Measurements from ENCODE around the gene TACR1. TPM values are rescaled to one million over a fixed set of nuclear protein-coding genes. Genes with fewer than 3 reads are reported as not detected.

The TACR1 gene
- total and polyA plus RNA-seq, 2 of the 4 experiments (the other 2 are of a cell fraction), result under 0.01 to 0.09 TPM

- Histone ChIP-seq H2BK15ac (ENCODE audit: low read depth, low read length) (peak overlapping the region; percentile 32; the same call in 1 of the 3 replicates), H3K18ac (ENCODE audit: low read depth, low read length) (no peak overlapping the region), H4K91ac (ENCODE audit: insufficient read depth, low read depth, low read length) (no peak overlapping the region), H2BK5ac (ENCODE audit: low read depth, low read length, poor library complexity, severe bottlenecking) (no peak overlapping the region), H3K9me1 (ENCODE audit: insufficient read depth, low read length) (peaks cover 9% of the 10 kb centered on the region; the same call in 1 of the 2 replicates), H3K4me1 (ENCODE audit: control insufficient read depth, insufficient read depth, low read length) (peaks cover 6% of the 10 kb centered on the region), H4K5ac (ENCODE audit: low read depth, low read length) (no peak overlapping the region), H2AFZ (replicated peaks; ENCODE audit: low read length, poor library complexity) (no peak overlapping the region), H3K27ac (ENCODE audit: insufficient read depth, low read length) (no peak overlapping the region), H3K79me1 (ENCODE audit: low read depth in 1 of 2, low read length in 2 of 2) (no peaks in the 10 kb centered on the region), H2BK120ac (ENCODE audit: low read depth, low read length) (no peak overlapping the region), H2AK9ac (replicated peaks; ENCODE audit: low read depth, low read length, poor library complexity) (no peak overlapping the region), H3K56ac (ENCODE audit: extremely low read depth, insufficient read depth, low read length) (no peak overlapping the region), H3K4ac (ENCODE audit: low read depth, low read length) (no peak overlapping the region), H3K4me3 (ENCODE audit: insufficient read depth, low read depth, low read length) (no peak overlapping the region), H3K23ac (ENCODE audit: low read depth, low read length) (no peak overlapping the region), H3K14ac (replicated peaks; ENCODE audit: low read depth, low read length) (no peak overlapping the region), H3K4me2 (ENCODE audit: low read depth, low read length) (no peak overlapping the region), H3K9ac (ENCODE audit: low read depth, low read length) (no peak overlapping the region), H2BK20ac (ENCODE audit: low read depth, low read length) (no peak overlapping the region), H4K8ac (ENCODE audit: low read depth in 2 of 2, low read length in 2 of 2) (no peak overlapping the region), H4K20me1 (ENCODE audit: insufficient read depth, low read length) (no peaks in the 10 kb centered on the region), H3K36me3 (ENCODE audit: control insufficient read depth, insufficient read depth, low read length) (no peaks in the 10 kb centered on the region), H3K27me3 (ENCODE audit: control insufficient read depth, insufficient read depth, low read length) (no peaks in the 10 kb centered on the region), H3K9me3 (ENCODE audit: control insufficient read depth, insufficient read depth, low read length) (no peaks in the 10 kb centered on the region), H2AK5ac (ENCODE audit: low read depth, low read length) (no peak overlapping the region)
- POLR2A ChIA-PET (ENCODE audit: unreplicated experiment), result no interaction called here
- intact Hi-C loops (cut with micrococcal nuclease), result no loop called here
- no TSS peak for BruUV-seq (replicated peaks)
- no peak for DNase-seq
- in situ Hi-C loops (cut with MboI; ENCODE audit: low sequenced_read_pairs), result no loop called here
- TF ChIP-seq MAFK (IDR thresholded peaks at IDR 0.05; ENCODE audit: low read depth, low read length) (no peak), CHD1 (IDR thresholded peaks at IDR 0.05; ENCODE audit: low read depth, low read length) (no peak), RFX5 (IDR thresholded peaks at IDR 0.05; ENCODE audit: low read depth, low read length) (no peak), BHLHE40 (IDR thresholded peaks at IDR 0.05; ENCODE audit: low read depth, low read length) (no peak), FOS (IDR thresholded peaks at IDR 0.05; ENCODE audit: low read depth, low read length) (no peak), SMC3 (IDR thresholded peaks at IDR 0.05; ENCODE audit: low read depth, low read length) (no peak), RAD21 (IDR thresholded peaks at IDR 0.05; ENCODE audit: low read length) (no peak), RCOR1 (IDR thresholded peaks at IDR 0.05; ENCODE audit: insufficient replicate concordance, low read length) (no peak), MXI1 (IDR thresholded peaks at IDR 0.05; ENCODE audit: borderline replicate concordance, low read depth, low read length) (no peak), CTCF (conservative IDR thresholded peaks at IDR 0.05; ENCODE audit: low read depth, low read length) (no peak), POLR2A (IDR thresholded peaks at IDR 0.05; ENCODE audit: low read depth, low read length) (no peak), NFE2L2 (IDR thresholded peaks at IDR 0.05; ENCODE audit: low read depth, low read length) (no peak), CEBPB (IDR thresholded peaks at IDR 0.05; ENCODE audit: low read depth, low read length) (no peak), MAZ (IDR thresholded peaks at IDR 0.05; ENCODE audit: borderline replicate concordance, low read depth, low read length) (no peak), USF2 (IDR thresholded peaks at IDR 0.05; ENCODE audit: low read depth, low read length) (no peak)
- 93% methylated on average over 3 of the region's 4 CpGs; no CpG with 5 or more reads in 1 of the 2 experiments for WGBS, 2 experiments (ENCODE audit: extremely low coverage in 2 of 2, insufficient read length in 1 of 2)
- dilution Hi-C loops (cut with HindIII; ENCODE audit: low sequenced_read_pairs, unreplicated experiment), result no loop called here
- no peak for ATAC-seq (ENCODE audit: low read depth)
- CTCF ChIA-PET, result no interaction called here
Measured at GRCh38 chr2:75233965-75234364, 34.6 kb upstream of the TACR1 start.
